ENCODE measurements around the gene AACS.

GRCh38 chr12:125033288-125033687 lies 31.9 kb upstream of the AACS start:
- TF ChIP-seq, protein P1, sequence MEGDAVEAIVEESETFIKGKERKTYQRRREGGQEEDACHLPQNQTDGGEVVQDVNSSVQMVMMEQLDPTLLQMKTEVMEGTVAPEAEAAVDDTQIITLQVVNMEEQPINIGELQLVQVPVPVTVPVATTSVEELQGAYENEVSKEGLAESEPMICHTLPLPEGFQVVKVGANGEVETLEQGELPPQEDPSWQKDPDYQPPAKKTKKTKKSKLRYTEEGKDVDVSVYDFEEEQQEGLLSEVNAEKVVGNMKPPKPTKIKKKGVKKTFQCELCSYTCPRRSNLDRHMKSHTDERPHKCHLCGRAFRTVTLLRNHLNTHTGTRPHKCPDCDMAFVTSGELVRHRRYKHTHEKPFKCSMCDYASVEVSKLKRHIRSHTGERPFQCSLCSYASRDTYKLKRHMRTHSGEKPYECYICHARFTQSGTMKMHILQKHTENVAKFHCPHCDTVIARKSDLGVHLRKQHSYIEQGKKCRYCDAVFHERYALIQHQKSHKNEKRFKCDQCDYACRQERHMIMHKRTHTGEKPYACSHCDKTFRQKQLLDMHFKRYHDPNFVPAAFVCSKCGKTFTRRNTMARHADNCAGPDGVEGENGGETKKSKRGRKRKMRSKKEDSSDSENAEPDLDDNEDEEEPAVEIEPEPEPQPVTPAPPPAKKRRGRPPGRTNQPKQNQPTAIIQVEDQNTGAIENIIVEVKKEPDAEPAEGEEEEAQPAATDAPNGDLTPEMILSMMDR (IDR thresholded peaks at IDR 0.05): no peak
- no peak for TF ChIP-seq POLR2A (IDR thresholded peaks at IDR 0.05)

Data from right lobe of liver (tissue), 4 donors.